CD14-positive monocyte (primary cell): Measurements from ENCODE around the gene POLE2. TPM values are rescaled to one million over a fixed set of nuclear protein-coding genes. Genes with fewer than 3 reads are reported as not detected.

Source experiments
- DNase-seq, 3 donors: peaks; one replicate each; pipeline ENCODE4 v3.0.0-alpha.2; 2011 to 2022
- H2AFZ ChIP-seq: 2 replicates; pipeline ENCODE4 v1.6.0; 2012; ENCODE audit warnings: mild to moderate bottlenecking, low read depth, low read length, inconsistent platforms; ENCODE audit not compliant: insufficient read depth, poor library complexity, severe bottlenecking
- H3K27ac ChIP-seq, 2 donors: 1 replicate in 1 of 2; 2 replicates in 1 of 2; pipeline ENCODE4 v1.5.1; 2012 to 2013; ENCODE audit warnings: low read length in 2 of 2, control low read depth in 1 of 2, inconsistent platforms in 1 of 2, low read depth in 1 of 2, mild to moderate bottlenecking in 1 of 2
- H3K27me3 ChIP-seq, 2 donors: one replicate each; pipeline versions ENCODE4 v1.6.0 to v1.6.1; 2011 to 2013; ENCODE audit warnings: low read length in 2 of 2; ENCODE audit not compliant: control insufficient read depth in 2 of 2, insufficient read depth in 2 of 2
- H3K36me3 ChIP-seq, 2 donors: replicated peaks in 1 of 2; 1 replicate in 1 of 2; 2 replicates in 1 of 2; pipeline versions ENCODE4 v1.5.1 to v1.6.1; 2012 to 2013; ENCODE audit warnings: low read length in 2 of 2, control low read depth in 1 of 2, inconsistent platforms in 1 of 2, mild to moderate bottlenecking in 1 of 2; ENCODE audit not compliant: insufficient read depth in 2 of 2, control insufficient read depth in 1 of 2
- H3K4me1 ChIP-seq, 2 donors: 1 replicate in 1 of 2; 2 replicates in 1 of 2; pipeline versions ENCODE4 v1.5.1 to v1.6.1; 2012 to 2013; ENCODE audit warnings: low read length in 2 of 2, control low read depth in 1 of 2, inconsistent platforms in 1 of 2, mild to moderate bottlenecking in 1 of 2, moderate library complexity in 1 of 2; ENCODE audit not compliant: insufficient read depth in 2 of 2, control insufficient read depth in 1 of 2
- H3K4me2 ChIP-seq: replicated peaks from 2 replicates; pipeline ENCODE3; 2012; ENCODE audit warnings: low read length, moderate library complexity, mild to moderate bottlenecking; ENCODE audit not compliant: poor library complexity, severe bottlenecking; ENCODE audit errors: extremely low read depth
- H3K4me3 ChIP-seq, 3 experiments: fragments of 200-600 bp in 1 of 3; sonication (generic) in 1 of 3; replicated peaks in 1 of 3; 1 replicate in 2 of 3; 2 replicates in 1 of 3; pipeline ENCODE4 v1.5.1; 2011 to 2013; ENCODE audit warnings: low read length in 3 of 3, mild to moderate bottlenecking in 3 of 3, control low read depth in 2 of 3, low read depth in 2 of 3, inconsistent platforms in 1 of 3, moderate library complexity in 1 of 3
- H3K79me2 ChIP-seq: 2 replicates; pipeline ENCODE4 v1.6.0; 2012; ENCODE audit warnings: mild to moderate bottlenecking, control low read depth, inconsistent platforms, low read length, moderate library complexity; ENCODE audit not compliant: insufficient read depth
- H3K9ac ChIP-seq: 2 replicates; pipeline ENCODE4 v1.6.0; 2017; ENCODE audit warnings: low read length, mild to moderate bottlenecking; ENCODE audit not compliant: insufficient read depth, poor library complexity, severe bottlenecking
- H3K9me3 ChIP-seq, 2 donors: replicated peaks in 1 of 2; 1 replicate in 1 of 2; 2 replicates in 1 of 2; pipeline versions ENCODE4 v1.5.1 to v1.6.1; 2012 to 2013; ENCODE audit warnings: low read length in 2 of 2, control low read depth in 1 of 2; ENCODE audit not compliant: control insufficient read depth in 1 of 2, insufficient read depth in 1 of 2
- H4K20me1 ChIP-seq: 2 replicates; pipeline ENCODE4 v1.6.0; 2012; ENCODE audit warnings: mild to moderate bottlenecking, low read length, control low read depth, moderate library complexity; ENCODE audit not compliant: insufficient read depth
- H3K27ac Mint-ChIP-seq, 7 donors: one replicate each; pipeline ENCODE4 v1.8.0; 2020; ENCODE audit warnings: mild to moderate bottlenecking in 7 of 7, mixed read lengths in 7 of 7, moderate library complexity in 6 of 7, inconsistent platforms in 2 of 7
- H3K27me3 Mint-ChIP-seq, 3 donors: one replicate each; pipeline ENCODE4 v1.8.0; 2021 to 2022; ENCODE audit warnings: low read depth in 3 of 3, mild to moderate bottlenecking in 3 of 3, mixed read lengths in 3 of 3, moderate library complexity in 3 of 3, inconsistent platforms in 1 of 3
- H3K36me3 Mint-ChIP-seq, 2 donors: one replicate each; pipeline ENCODE4 v1.8.0; 2020; ENCODE audit warnings: mixed read lengths in 2 of 2, inconsistent platforms in 1 of 2, mild to moderate bottlenecking in 1 of 2
- H3K4me1 Mint-ChIP-seq: one replicate; pipeline ENCODE4 v1.8.0; 2020; ENCODE audit warnings: mild to moderate bottlenecking, mixed read lengths
- H3K4me3 Mint-ChIP-seq, 2 donors: one replicate each; pipeline ENCODE4 v1.8.0; 2020; ENCODE audit warnings: mild to moderate bottlenecking in 2 of 2, mixed read lengths in 2 of 2, moderate library complexity in 1 of 2
- H3K9me3 Mint-ChIP-seq, 7 donors: one replicate each; pipeline ENCODE4 v1.8.0; 2020 to 2022; ENCODE audit warnings: mixed read lengths in 7 of 7, mild to moderate bottlenecking in 6 of 7, moderate library complexity in 6 of 7, inconsistent platforms in 2 of 7
- CTCF ChIP-seq: fragments of 200-600 bp; IDR thresholded peaks from one replicate; pipeline ENCODE4 v1.8.0; 2022; ENCODE audit warnings: antibody characterized with exemption, mild to moderate bottlenecking
- WGBS: methylation state at CpG from one replicate; pipeline ENCODE4 v1.1.5; 2013; ENCODE audit warnings: missing lambda C conversion rate; ENCODE audit not compliant: insufficient coverage; 5-methylcytosine and 5-hydroxymethylcytosine counted together
- intact Hi-C, 2 donors: fragments of 100-400 bp; cut with micrococcal nuclease; formaldehyde crosslinking; loops; one replicate each; pipeline versions ENCODE4 v1.15.0 to v1.15.1; 2023
- polyA plus RNA-seq, 3 donors: library from polyadenylated mRNA; depleted of rRNA in 1 of 3; unstranded in 2 of 3; stranded (reverse) in 1 of 3; fragments of 300-500 nt in 2 of 3; fragments of >200 nt in 1 of 3; fragmentation: Illumina TruSeq in 2 of 3; gene quantifications; 1 replicate in 2 of 3; 2 replicates in 1 of 3; pipeline ENCODE4 v1.2.3, GENCODE V29; 2012 to 2021

Gene POLE2
- polyA plus RNA-seq, 3 donors: 0.18 to 0.57 (median 0.47) TPM

- Mint-ChIP-seq H3K27ac (peak overlapping the region in 4 of 7 donors; percentile 0 to 33 (median 14)), H3K4me1 (peaks cover 15% of the 10 kb centered on the region), H3K9me3 (no peaks in the 10 kb centered on the region), H3K36me3 (peaks cover 16 to 17% of the 10 kb centered on the region in 2 donors), H3K4me3 (no peak overlapping the region), H3K27me3 (no peaks in the 10 kb centered on the region)
- no peaks in the 10 kb centered on the region for H3K4me1 ChIP-seq
- no peaks in the 10 kb centered on the region for H3K27me3 ChIP-seq
- no peak overlapping the region for H3K9ac ChIP-seq
- no peak overlapping the region for H3K4me3 ChIP-seq
- intact Hi-C loops: no loop called here
- no peak for DNase-seq
- H3K36me3 ChIP-seq: peaks cover 4 to 22% of the 10 kb centered on the region in 2 donors
- no peak overlapping the region for H3K27ac ChIP-seq
- no peak for TF ChIP-seq CTCF
- peaks cover 28% of the 10 kb centered on the region for H4K20me1 ChIP-seq
- peaks cover 46% of the 10 kb centered on the region for H3K79me2 ChIP-seq
- no peak overlapping the region for H3K4me2 ChIP-seq
- H2AFZ ChIP-seq: no peak overlapping the region
- H3K9me3 ChIP-seq: no peaks in the 10 kb centered on the region
Measured at GRCh38 chr14:49642163-49642562, 45.9 kb downstream of the POLE2 start.

GRCh38 chr14:49641697-49642129, 46.3 kb downstream of the POLE2 start:
- H3K4me1 Mint-ChIP-seq: peaks cover 17% of the 10 kb centered on the region
- Histone ChIP-seq H3K79me2 (peaks cover 50% of the 10 kb centered on the region), H3K27ac (no peak overlapping the region), H3K9me3 (no peaks in the 10 kb centered on the region), H2AFZ (no peak overlapping the region), H3K4me1 (no peaks in the 10 kb centered on the region), H3K4me2 (no peak overlapping the region), H3K4me3 (no peak overlapping the region), H3K36me3 (peaks cover 2 to 20% of the 10 kb centered on the region in 2 donors), H3K9ac (no peak overlapping the region), H3K27me3 (no peaks in the 10 kb centered on the region), H4K20me1 (peaks cover 32% of the 10 kb centered on the region)
- H3K36me3 Mint-ChIP-seq: peaks cover 15 to 16% of the 10 kb centered on the region in 2 donors
- WGBS: 91% methylated on average over 6 of the region's 8 CpGs
- no peak overlapping the region for H3K4me3 Mint-ChIP-seq
- intact Hi-C loops: no loop called here
- TF ChIP-seq CTCF: no peak
- H3K27ac Mint-ChIP-seq: peak overlapping the region in 4 of 7 donors; percentile 0 to 33 (median 14)
- no peaks in the 10 kb centered on the region for H3K27me3 Mint-ChIP-seq
- no peaks in the 10 kb centered on the region for H3K9me3 Mint-ChIP-seq
- no peak for DNase-seq
